ENCODE measurements around the gene RAB40C.

DNA sequence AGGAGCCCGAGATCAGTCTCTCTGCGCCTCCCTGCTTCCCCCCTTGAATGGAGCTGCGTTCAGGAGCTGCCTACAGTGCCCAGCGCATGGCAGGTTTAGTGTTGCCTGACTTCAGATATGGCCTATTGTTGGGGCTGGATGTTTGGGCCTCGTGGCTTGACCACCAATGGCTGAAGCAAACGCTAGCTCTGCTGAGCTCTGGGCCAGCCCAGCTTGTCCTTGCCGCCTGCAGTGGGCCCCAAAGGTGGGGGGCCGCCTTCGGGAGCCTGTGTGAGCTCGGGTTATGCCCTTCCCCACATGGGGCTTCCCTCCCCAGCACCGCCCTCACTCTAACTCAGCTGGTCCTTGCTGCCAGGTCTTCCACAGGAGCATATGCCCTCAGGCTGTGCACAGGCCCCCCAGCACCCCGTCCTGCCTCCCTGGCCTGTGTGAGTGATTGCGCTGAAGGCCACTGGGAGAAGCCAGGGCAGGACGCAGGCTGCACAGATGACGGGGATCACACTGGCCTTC, 48.2 kb downstream of the RAB40C start:
- no peak for TF ChIP-seq POLR2A (IDR thresholded peaks at IDR 0.05)
- TF ChIP-seq, protein P1, sequence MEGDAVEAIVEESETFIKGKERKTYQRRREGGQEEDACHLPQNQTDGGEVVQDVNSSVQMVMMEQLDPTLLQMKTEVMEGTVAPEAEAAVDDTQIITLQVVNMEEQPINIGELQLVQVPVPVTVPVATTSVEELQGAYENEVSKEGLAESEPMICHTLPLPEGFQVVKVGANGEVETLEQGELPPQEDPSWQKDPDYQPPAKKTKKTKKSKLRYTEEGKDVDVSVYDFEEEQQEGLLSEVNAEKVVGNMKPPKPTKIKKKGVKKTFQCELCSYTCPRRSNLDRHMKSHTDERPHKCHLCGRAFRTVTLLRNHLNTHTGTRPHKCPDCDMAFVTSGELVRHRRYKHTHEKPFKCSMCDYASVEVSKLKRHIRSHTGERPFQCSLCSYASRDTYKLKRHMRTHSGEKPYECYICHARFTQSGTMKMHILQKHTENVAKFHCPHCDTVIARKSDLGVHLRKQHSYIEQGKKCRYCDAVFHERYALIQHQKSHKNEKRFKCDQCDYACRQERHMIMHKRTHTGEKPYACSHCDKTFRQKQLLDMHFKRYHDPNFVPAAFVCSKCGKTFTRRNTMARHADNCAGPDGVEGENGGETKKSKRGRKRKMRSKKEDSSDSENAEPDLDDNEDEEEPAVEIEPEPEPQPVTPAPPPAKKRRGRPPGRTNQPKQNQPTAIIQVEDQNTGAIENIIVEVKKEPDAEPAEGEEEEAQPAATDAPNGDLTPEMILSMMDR (IDR thresholded peaks at IDR 0.05): no peak
- TF ChIP-seq POLR2AphosphoS5 (IDR thresholded peaks at IDR 0.05): no peak
